ENCODE measurements around the gene GSS.

Gene GSS

GRCh38 chr20:35000922-35001595 lies 45.5 kb upstream of the GSS start:
- no peak for TF ChIP-seq GABPA (IDR thresholded peaks at IDR 0.05; ENCODE audit: low read depth)
- TF ChIP-seq REST (IDR thresholded peaks at IDR 0.05; ENCODE audit: insufficient replicate concordance, low read depth) = no peak
- TF ChIP-seq POLR2AphosphoS5 (IDR thresholded peaks at IDR 0.05; ENCODE audit: low read depth) = no peak; the same call in 1 of the 2 replicates
- TF ChIP-seq SPI1 (IDR thresholded peaks at IDR 0.05; ENCODE audit: borderline replicate concordance, low read depth) = no peak
- TF ChIP-seq CTCF (IDR thresholded peaks at IDR 0.05; ENCODE audit: insufficient read depth, low read length) = no peak
- DNase-seq (ENCODE audit: low read depth in 1 of 2, low spot score in 1 of 2) = no peak
- Histone ChIP-seq H3K27ac (replicated peaks) (no peak overlapping the region), H3K4me3 (replicated peaks; ENCODE audit: insufficient read depth, low read length) (no peak overlapping the region), H3K27me3 (ENCODE audit: insufficient read depth, poor library complexity, severe bottlenecking) (no peaks in the 10 kb centered on the region)

- Histone ChIP-seq H3K27me3 (ENCODE audit: insufficient read depth, poor library complexity, severe bottlenecking) (no peaks in the 10 kb centered on the region), H3K27ac (replicated peaks) (no peak overlapping the region), H3K4me3 (replicated peaks; ENCODE audit: insufficient read depth, low read length) (no peak overlapping the region)
- no peak for TF ChIP-seq SPI1 (IDR thresholded peaks at IDR 0.05; ENCODE audit: borderline replicate concordance, low read depth)
- TF ChIP-seq GABPA (IDR thresholded peaks at IDR 0.05; ENCODE audit: low read depth) = no peak
- no peak for TF ChIP-seq REST (IDR thresholded peaks at IDR 0.05; ENCODE audit: insufficient replicate concordance, low read depth)
- no peak for TF ChIP-seq POLR2AphosphoS5 (IDR thresholded peaks at IDR 0.05; ENCODE audit: low read depth)
- no peak for TF ChIP-seq CTCF (IDR thresholded peaks at IDR 0.05; ENCODE audit: insufficient read depth, low read length)
- no peak for DNase-seq (ENCODE audit: low read depth in 1 of 2, low spot score in 1 of 2)
These were observed 44.8 kb upstream of the GSS start for GRCh38 chr20:35000311-35000921.

- no peak for TF ChIP-seq POLR2AphosphoS5 (IDR thresholded peaks at IDR 0.05; ENCODE audit: low read depth)
- no peak for TF ChIP-seq GABPA (IDR thresholded peaks at IDR 0.05; ENCODE audit: low read depth)
- no peak for TF ChIP-seq SPI1 (IDR thresholded peaks at IDR 0.05; ENCODE audit: borderline replicate concordance, low read depth)
- TF ChIP-seq CTCF (IDR thresholded peaks at IDR 0.05; ENCODE audit: insufficient read depth, low read length) = no peak
- no peak for TF ChIP-seq REST (IDR thresholded peaks at IDR 0.05; ENCODE audit: insufficient replicate concordance, low read depth)
- H3K27ac ChIP-seq (replicated peaks) = no peak overlapping the region
- no peak for DNase-seq (ENCODE audit: low read depth in 1 of 2, low spot score in 1 of 2)
- no peaks in the 10 kb centered on the region for H3K27me3 ChIP-seq (ENCODE audit: insufficient read depth, poor library complexity, severe bottlenecking)
- H3K4me3 ChIP-seq (replicated peaks; ENCODE audit: insufficient read depth, low read length) = no peak overlapping the region
These were observed 44.2 kb upstream of the GSS start for GRCh38 chr20:34999782-35000181.
